ENCODE measurements around the gene MITF. TPM values are rescaled to one million over a fixed set of nuclear protein-coding genes. Genes with fewer than 3 reads are reported as not detected.
A peak's percentile ranks its signal among the peaks of the same experiment; 100 is the strongest.

Gene MITF
- total RNA-seq, 1 donor from 2014 or later: 19.4 TPM

- no peaks in the 10 kb centered on the region for H3K9me3 Mint-ChIP-seq (ENCODE audit: low read depth)
- H3K27me3 Mint-ChIP-seq: peaks cover 41% of the 10 kb centered on the region
- no peak for TF ChIP-seq CTCF (IDR thresholded peaks at IDR 0.05; ENCODE audit: unreplicated experiment)
- no peak for DNase-seq (ENCODE audit: low spot score, unreplicated experiment)
- peaks cover 11% of the 10 kb centered on the region for H3K4me1 Mint-ChIP-seq (ENCODE audit: low read depth)
- H3K4me3 Mint-ChIP-seq (ENCODE audit: low read depth): peak overlapping the region; percentile 89
- no peaks in the 10 kb centered on the region for H3K36me3 Mint-ChIP-seq (ENCODE audit: insufficient read depth)
- H3K27ac Mint-ChIP-seq: no peak overlapping the region
These were observed 949 bp upstream of the MITF start for GRCh38 chr3:69738315-69738714.

GRCh38 chr3:69738859-69739203, 433 bp upstream of the MITF start:
- H3K4me3 Mint-ChIP-seq (ENCODE audit: low read depth): peak overlapping the region; percentile 89
- no peak for DNase-seq (ENCODE audit: low spot score, unreplicated experiment)
- no peaks in the 10 kb centered on the region for H3K36me3 Mint-ChIP-seq (ENCODE audit: insufficient read depth)
- H3K4me1 Mint-ChIP-seq (ENCODE audit: low read depth): peaks cover 11% of the 10 kb centered on the region
- peaks cover 40% of the 10 kb centered on the region for H3K27me3 Mint-ChIP-seq
- H3K27ac Mint-ChIP-seq: peak overlapping the region; percentile 47
- H3K9me3 Mint-ChIP-seq (ENCODE audit: low read depth): no peaks in the 10 kb centered on the region
- TF ChIP-seq CTCF (IDR thresholded peaks at IDR 0.05; ENCODE audit: unreplicated experiment): no peak

GRCh38 chr3:69740103-69741021, 1.1 kb downstream of the MITF start:
- DNase-seq (ENCODE audit: low spot score, unreplicated experiment): peak; percentile 53
- peak overlapping the region; percentile 34 for H3K27ac Mint-ChIP-seq
- H3K4me3 Mint-ChIP-seq (ENCODE audit: low read depth): peak overlapping the region; percentile 88
- H3K36me3 Mint-ChIP-seq (ENCODE audit: insufficient read depth): no peaks in the 10 kb centered on the region
- TF ChIP-seq CTCF (IDR thresholded peaks at IDR 0.05; ENCODE audit: unreplicated experiment): no peak
- H3K27me3 Mint-ChIP-seq: peaks cover 35% of the 10 kb centered on the region
- H3K9me3 Mint-ChIP-seq (ENCODE audit: low read depth): no peaks in the 10 kb centered on the region
- peaks cover 11% of the 10 kb centered on the region for H3K4me1 Mint-ChIP-seq (ENCODE audit: low read depth)

GRCh38 chr3:69741032-69741767, 1.9 kb downstream of the MITF start:
- H3K27ac Mint-ChIP-seq: no peak overlapping the region
- DNase-seq (ENCODE audit: low spot score, unreplicated experiment): no peak
- peak overlapping the region; percentile 88 for H3K4me3 Mint-ChIP-seq (ENCODE audit: low read depth)
- H3K9me3 Mint-ChIP-seq (ENCODE audit: low read depth): no peaks in the 10 kb centered on the region
- TF ChIP-seq CTCF (IDR thresholded peaks at IDR 0.05; ENCODE audit: unreplicated experiment): no peak
- no peaks in the 10 kb centered on the region for H3K36me3 Mint-ChIP-seq (ENCODE audit: insufficient read depth)
- peaks cover 29% of the 10 kb centered on the region for H3K27me3 Mint-ChIP-seq
- H3K4me1 Mint-ChIP-seq (ENCODE audit: low read depth): peaks cover 11% of the 10 kb centered on the region

GRCh38 chr3:69742391-69742790, 3.1 kb downstream of the MITF start:
- TF ChIP-seq CTCF (IDR thresholded peaks at IDR 0.05; ENCODE audit: unreplicated experiment): no peak
- Mint-ChIP-seq H3K9me3 (ENCODE audit: low read depth) (no peaks in the 10 kb centered on the region), H3K27me3 (peaks cover 18% of the 10 kb centered on the region), H3K4me1 (ENCODE audit: low read depth) (peaks cover 11% of the 10 kb centered on the region), H3K36me3 (ENCODE audit: insufficient read depth) (no peaks in the 10 kb centered on the region), H3K27ac (no peak overlapping the region), H3K4me3 (ENCODE audit: low read depth) (no peak overlapping the region)
- no peak for DNase-seq (ENCODE audit: low spot score, unreplicated experiment)

Data from progenitor cell of endocrine pancreas (in vitro differentiated cells).